KMS-11 (cell line): ENCODE data around the gene SYNJ1.
"Not testable (repeated sequence)": the region's sequence is repeated elsewhere in the genome, so short reads cannot be mapped to it uniquely, and the experiment has no call there.

Experiments
- H2AFZ ChIP-seq: fragments of 200-600 bp; sonication (generic); 2 replicates; pipeline ENCODE4 v1.6.1; 2016; ENCODE audit warnings: antibody characterized with exemption, mixed run types, low read depth
- H3K27ac ChIP-seq: fragments of 200-600 bp; sonication (generic); 2 replicates; pipeline ENCODE4 v1.6.1; 2016; ENCODE audit warnings: mild to moderate bottlenecking, mixed run types
- H3K27me3 ChIP-seq: fragments of 200-600 bp; sonication (generic); 2 replicates; pipeline ENCODE4 v1.6.1; 2017; ENCODE audit warnings: mild to moderate bottlenecking, low read depth, mixed run types, moderate library complexity; ENCODE audit not compliant: insufficient read depth
- H3K36me3 ChIP-seq: fragments of 200-600 bp; sonication (generic); 2 replicates; pipeline ENCODE4 v1.6.1; 2017; ENCODE audit warnings: mild to moderate bottlenecking, mixed run types; ENCODE audit not compliant: insufficient read depth
- H3K4me1 ChIP-seq: fragments of 200-600 bp; sonication (generic); 2 replicates; pipeline ENCODE4 v1.6.1; 2016; ENCODE audit warnings: mild to moderate bottlenecking, low read depth, mixed run types; ENCODE audit not compliant: poor library complexity, severe bottlenecking
- H3K4me2 ChIP-seq: fragments of 200-600 bp; sonication (generic); 2 replicates; pipeline ENCODE4 v1.7.0; 2016; ENCODE audit warnings: mild to moderate bottlenecking, mixed run types
- H3K4me3 ChIP-seq: fragments of 200-600 bp; sonication (generic); IDR thresholded peaks from 2 replicates; pipeline ENCODE4 v1.6.1; 2017; ENCODE audit warnings: low read depth, low read length, mixed read lengths; ENCODE audit not compliant: insufficient read depth
- H3K79me2 ChIP-seq: fragments of 200-600 bp; sonication (generic); 2 replicates; pipeline ENCODE4 v1.6.1; 2016; ENCODE audit warnings: low read depth, mixed run types; ENCODE audit not compliant: insufficient read depth
- H3K9ac ChIP-seq: fragments of 200-600 bp; sonication (generic); 2 replicates; pipeline ENCODE4 v1.6.1; 2016; ENCODE audit warnings: mild to moderate bottlenecking, mixed run types
- H4K20me1 ChIP-seq: fragments of 200-600 bp; sonication (generic); 2 replicates; pipeline ENCODE4 v1.6.1; 2016; ENCODE audit warnings: mild to moderate bottlenecking, mixed run types; ENCODE audit not compliant: insufficient read depth
- TF ChIP-seq, protein P1 (sequence below): fragments of 200-600 bp; sonication (generic); conservative IDR thresholded peaks from 2 replicates; pipeline ENCODE4 v1.6.1; 2017; ENCODE audit warnings: low read depth, mild to moderate bottlenecking, antibody characterized with exemption, low read length, moderate library complexity, mixed read lengths

Gene SYNJ1

DNA sequence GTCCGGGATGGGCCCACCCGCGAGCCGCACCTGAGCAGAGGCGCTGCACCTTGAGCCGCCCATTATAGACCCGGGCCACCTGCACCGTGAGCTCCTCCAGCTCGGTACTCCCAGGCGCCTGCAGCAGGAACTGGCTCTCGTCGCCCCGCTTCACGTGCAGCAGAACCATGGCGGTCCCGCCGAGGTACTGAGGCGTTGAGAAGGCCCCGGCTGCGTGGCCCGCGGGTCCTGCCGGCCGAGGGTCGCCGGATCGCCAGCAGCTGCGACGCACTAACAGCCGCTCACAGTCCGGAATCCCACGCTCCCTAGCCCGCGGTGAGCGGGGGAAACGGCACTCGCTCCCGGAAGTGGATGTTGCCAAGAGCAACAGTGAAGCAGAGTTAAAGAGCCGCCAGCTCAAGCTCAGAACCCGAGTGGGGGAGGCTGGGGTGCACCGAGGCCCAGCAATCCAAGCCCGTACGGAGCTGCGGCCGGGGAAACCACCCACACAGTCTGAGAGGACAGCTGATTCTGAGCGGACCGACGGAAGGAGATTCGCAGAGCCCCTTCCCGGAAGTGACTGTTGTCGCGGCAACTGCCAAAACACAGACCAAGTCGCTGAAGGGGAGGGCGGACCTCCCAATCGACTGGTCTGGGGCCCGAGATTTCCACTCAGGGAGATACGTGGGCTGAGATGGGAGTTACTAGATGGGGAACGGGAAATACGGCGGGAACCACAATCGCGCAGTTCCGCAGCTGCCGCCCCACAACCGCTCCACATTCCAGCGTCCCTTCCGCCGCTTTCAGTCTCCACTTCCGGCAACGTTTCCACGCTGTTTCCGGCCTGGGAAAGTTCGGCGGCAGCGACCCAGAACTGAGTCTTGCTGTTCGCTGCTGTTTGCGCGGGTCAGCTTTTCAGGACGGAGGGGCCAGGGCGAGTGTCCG, 115.5 kb downstream of the SYNJ1 start, which contains the start of gene CFAP298:
Gene CFAP298, minus strand, starts transcription at position 303 of the 924 bp plus-strand sequence. Its CDS starts 134 bp downstream, at position 169.
- TF ChIP-seq, protein P1, sequence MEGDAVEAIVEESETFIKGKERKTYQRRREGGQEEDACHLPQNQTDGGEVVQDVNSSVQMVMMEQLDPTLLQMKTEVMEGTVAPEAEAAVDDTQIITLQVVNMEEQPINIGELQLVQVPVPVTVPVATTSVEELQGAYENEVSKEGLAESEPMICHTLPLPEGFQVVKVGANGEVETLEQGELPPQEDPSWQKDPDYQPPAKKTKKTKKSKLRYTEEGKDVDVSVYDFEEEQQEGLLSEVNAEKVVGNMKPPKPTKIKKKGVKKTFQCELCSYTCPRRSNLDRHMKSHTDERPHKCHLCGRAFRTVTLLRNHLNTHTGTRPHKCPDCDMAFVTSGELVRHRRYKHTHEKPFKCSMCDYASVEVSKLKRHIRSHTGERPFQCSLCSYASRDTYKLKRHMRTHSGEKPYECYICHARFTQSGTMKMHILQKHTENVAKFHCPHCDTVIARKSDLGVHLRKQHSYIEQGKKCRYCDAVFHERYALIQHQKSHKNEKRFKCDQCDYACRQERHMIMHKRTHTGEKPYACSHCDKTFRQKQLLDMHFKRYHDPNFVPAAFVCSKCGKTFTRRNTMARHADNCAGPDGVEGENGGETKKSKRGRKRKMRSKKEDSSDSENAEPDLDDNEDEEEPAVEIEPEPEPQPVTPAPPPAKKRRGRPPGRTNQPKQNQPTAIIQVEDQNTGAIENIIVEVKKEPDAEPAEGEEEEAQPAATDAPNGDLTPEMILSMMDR, result no peak
- 0 out of 2 replicates have a peak, but pooled peaks cover 4% of the 10 kb centered on the region for H4K20me1 ChIP-seq
- peak within 1 kb of the TSS; percentile 83 for H3K4me2 ChIP-seq
- H3K79me2 ChIP-seq, result peaks cover 18% of the 10 kb centered on the region
- peaks cover 11% of the 10 kb centered on the region for H3K4me1 ChIP-seq
- H3K4me3 ChIP-seq, result peak within 1 kb of the TSS; percentile 35
- H3K27me3 ChIP-seq, result no peaks in the 10 kb centered on the region
- peak within 1 kb of the TSS; percentile 77 for H3K27ac ChIP-seq
- no peaks in the 10 kb centered on the region; the same call in 1 of the 2 replicates for H3K36me3 ChIP-seq
- H3K9ac ChIP-seq, result peak within 1 kb of the TSS; percentile 73
- H2AFZ ChIP-seq, result peak within 1 kb of the TSS; percentile 93

DNA sequence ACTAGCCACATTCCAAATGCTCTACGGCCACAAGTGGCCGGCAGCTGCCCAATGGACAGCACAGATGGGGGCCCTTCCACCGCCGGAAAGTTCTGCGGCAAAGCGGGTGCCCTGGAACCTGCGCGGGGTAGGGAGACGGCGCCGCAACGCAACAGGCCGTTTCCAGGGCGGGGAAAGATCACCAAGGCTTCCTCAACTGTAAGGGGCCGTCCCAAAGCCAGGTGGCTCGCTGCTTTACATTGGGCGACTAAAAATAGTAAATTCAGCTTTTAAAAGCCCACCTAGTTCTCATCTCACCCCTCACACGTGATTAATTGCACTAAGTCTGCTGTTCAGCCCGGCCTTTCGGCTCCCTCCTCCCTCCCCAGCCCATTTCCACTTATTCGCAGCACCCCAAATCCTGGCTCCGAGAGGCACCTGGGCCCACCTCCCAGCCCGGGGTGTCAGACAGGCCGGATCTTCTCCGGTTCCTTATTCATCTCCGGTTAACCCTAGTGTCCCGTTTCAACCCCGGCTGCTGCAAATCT, 116.3 kb downstream of the SYNJ1 start:
- Histone ChIP-seq H2AFZ (peak overlapping the region; percentile 93), H3K4me2 (peak overlapping the region; percentile 83), H4K20me1 (0 out of 2 replicates have a peak, but pooled peaks cover 4% of the 10 kb centered on the region), H3K27ac (peak overlapping the region; percentile 77), H3K79me2 (peaks cover 18% of the 10 kb centered on the region), H3K36me3 (no peaks in the 10 kb centered on the region; the same call in 1 of the 2 replicates), H3K4me1 (peaks cover 11% of the 10 kb centered on the region), H3K9ac (peak overlapping the region; percentile 73), H3K27me3 (no peaks in the 10 kb centered on the region), H3K4me3 (no peak overlapping the region)
- TF ChIP-seq, protein P1, result no peak

DNA sequence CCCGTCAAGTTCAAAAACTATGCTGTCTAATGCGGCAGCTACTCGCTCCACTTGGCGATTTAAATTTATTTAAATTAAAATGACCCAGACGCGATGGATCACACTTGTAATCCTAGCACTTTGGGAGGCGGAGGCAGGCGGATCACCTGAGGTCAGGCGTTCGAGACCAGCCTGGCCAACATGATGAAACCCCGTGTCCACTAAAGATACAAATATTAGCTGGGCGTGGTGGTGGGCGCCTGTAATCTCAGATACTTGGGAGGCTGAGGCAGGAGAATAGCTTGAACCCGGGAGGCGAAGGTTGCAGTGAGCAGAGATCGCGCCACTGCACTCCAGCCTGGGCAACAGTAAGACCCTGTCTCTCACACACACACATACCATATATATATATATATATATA, 116.9 kb downstream of the SYNJ1 start:
- H3K27me3 ChIP-seq, H3K4me3 ChIP-seq, H2AFZ ChIP-seq, H3K9ac ChIP-seq, H3K27ac ChIP-seq, H4K20me1 ChIP-seq, H3K36me3 ChIP-seq: not testable (repeated sequence)
- Histone ChIP-seq H3K4me2 (peak overlapping the region; percentile 72), H3K79me2 (peaks cover 18% of the 10 kb centered on the region), H3K4me1 (peaks cover 11% of the 10 kb centered on the region)

DNA sequence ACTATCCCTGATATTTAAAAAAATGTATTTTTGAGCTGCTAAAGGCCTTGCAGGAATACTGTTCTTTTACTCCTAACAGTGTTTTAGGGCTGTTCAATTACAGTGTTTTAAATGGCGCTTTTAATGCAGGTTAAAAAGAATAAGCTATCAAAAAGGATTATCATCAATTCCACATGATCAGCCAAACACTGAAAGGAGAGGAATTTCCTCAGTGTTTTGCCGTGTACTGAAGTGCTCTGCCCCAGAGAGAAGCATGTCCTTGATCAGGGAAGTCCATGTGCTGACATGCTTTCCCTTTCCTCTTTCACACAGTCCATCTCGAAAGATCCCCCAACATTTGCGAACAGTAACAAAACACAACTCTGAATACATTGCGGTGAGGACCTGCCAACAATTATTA, 119.0 kb downstream of the SYNJ1 start:
- no peaks in the 10 kb centered on the region; the same call in 1 of the 2 replicates for H3K36me3 ChIP-seq
- no peak overlapping the region for H3K4me2 ChIP-seq
- H3K4me3 ChIP-seq, result no peak overlapping the region
- TF ChIP-seq, protein P1, result no peak
- H3K9ac ChIP-seq, result no peak overlapping the region
- H3K27ac ChIP-seq, result no peak overlapping the region
- H2AFZ ChIP-seq, result no peak overlapping the region
- H3K4me1 ChIP-seq, result peaks cover 11% of the 10 kb centered on the region
- peaks cover 18% of the 10 kb centered on the region for H3K79me2 ChIP-seq
- H3K27me3 ChIP-seq, result no peaks in the 10 kb centered on the region
- 0 out of 2 replicates have a peak, but pooled peaks cover 4% of the 10 kb centered on the region for H4K20me1 ChIP-seq
